T-helper 1 cell treated with Interleukin-12 subunit alpha and Interleukin-12 subunit beta and Interleukin-4 antibody, amounts not matched to agents 30 ng/mL and 1 ng/mL, for 36 hours (primary cell): ENCODE results near the gene CARD9. TPM values are rescaled to one million over a fixed set of nuclear protein-coding genes. Genes with fewer than 3 reads are reported as not detected.

Experiments used
- intact Hi-C: fragments of 100-400 bp; cut with micrococcal nuclease; formaldehyde crosslinking; loops from one replicate; pipeline ENCODE4 v1.15.1; 2024
- total RNA-seq: library from RNA; stranded (reverse); gene quantifications from 2 replicates; pipeline ENCODE4 v1.2.3, GENCODE V29; 2022

Gene CARD9, protein sequence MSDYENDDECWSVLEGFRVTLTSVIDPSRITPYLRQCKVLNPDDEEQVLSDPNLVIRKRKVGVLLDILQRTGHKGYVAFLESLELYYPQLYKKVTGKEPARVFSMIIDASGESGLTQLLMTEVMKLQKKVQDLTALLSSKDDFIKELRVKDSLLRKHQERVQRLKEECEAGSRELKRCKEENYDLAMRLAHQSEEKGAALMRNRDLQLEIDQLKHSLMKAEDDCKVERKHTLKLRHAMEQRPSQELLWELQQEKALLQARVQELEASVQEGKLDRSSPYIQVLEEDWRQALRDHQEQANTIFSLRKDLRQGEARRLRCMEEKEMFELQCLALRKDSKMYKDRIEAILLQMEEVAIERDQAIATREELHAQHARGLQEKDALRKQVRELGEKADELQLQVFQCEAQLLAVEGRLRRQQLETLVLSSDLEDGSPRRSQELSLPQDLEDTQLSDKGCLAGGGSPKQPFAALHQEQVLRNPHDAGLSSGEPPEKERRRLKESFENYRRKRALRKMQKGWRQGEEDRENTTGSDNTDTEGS
- total RNA-seq = 1.3 and 1.6 TPM in 2 replicates

GRCh38 chr9:136373300-136374182, at the start of gene CARD9:
CARD9 (minus strand) TSS chr9:136373669; CDS start chr9:136372078, 1,591 bp downstream.
- intact Hi-C loops = no loop called here

DNA sequence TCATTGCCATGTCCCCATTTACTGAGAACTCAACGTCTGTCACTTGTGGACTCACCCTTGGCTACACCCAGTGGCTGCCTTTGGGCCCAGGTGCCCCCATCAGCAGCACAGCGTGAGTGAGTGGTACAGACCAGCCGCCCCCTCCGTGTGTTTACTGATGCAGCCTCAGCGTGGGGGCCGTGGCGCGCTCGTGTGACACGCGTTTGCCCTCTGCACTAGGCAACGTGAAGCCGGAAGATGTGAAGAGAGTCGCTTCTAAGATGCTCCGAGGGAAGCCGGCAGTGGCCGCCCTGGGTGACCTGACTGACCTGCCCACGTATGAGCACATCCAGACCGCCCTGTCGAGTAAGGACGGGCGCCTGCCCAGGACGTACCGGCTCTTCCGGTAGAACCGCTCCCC, 49.4 kb upstream of the CARD9 start:
- intact Hi-C loops = no loop called here

- intact Hi-C loops = no loop called here
Measured at GRCh38 chr9:136421791-136422190, 48.3 kb upstream of the CARD9 start.

DNA sequence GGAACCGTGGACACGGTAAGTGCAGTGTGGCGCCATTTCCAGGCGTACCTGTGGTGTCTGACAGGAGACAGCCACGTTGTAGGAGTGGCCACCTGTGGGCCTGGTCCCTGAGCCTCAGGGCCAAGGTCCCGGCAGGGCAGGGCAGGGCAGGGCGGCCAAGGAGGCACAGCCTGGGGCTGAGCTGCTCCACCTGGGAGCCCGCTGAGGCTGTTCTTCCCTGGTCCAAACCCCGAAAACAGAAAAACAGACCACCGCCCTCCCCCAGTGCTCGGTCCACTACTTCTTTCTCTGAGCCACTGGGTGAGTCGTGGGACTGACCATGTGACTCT, 45.6 kb upstream of the CARD9 start:
- intact Hi-C loops = no loop called here

DNA sequence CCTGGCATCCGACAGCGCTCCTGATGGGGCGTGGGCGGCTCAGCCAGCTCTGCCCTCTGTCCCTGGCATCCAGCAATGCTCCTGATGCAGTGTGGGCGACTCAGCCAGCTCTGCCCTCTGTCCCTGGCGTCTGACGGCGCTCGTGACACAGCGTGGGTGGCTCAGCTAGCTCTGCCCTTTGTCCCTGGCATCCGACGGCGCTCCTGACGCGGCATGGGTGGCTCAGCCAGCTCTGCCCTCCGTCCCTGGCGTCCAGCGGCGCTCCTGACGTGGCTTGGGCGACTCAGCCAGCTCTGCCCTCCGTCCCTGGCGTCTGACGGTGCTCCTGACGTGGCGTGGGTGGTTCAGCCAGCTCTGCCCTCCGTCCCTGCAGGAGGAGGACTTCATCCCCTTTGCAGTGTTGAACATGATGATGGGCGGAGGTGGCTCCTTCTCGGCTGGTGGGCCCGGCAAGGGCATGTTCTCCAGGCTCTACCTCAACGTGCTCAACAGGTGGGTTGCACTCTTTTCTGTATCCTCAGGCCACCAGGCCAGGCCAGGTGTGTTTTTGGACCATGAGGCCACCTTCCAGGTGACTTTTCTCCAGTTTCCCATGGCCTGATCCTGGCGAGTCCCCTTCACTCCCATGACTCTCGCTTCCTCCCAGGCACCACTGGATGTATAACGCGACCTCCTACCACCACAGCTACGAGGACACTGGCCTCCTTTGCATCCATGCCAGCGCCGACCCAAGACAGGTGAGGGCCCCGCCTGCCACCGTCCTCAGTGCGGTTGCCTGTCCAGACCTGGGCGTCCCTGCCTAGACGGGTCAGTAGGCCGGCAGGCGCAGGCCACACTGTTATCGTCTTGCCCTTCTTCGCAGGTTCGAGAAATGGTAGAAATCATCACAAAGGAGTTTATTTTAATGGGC, 45.0 kb upstream of the CARD9 start:
- intact Hi-C loops = no loop called here

GRCh38 chr9:136416914-136417313, 43.4 kb upstream of the CARD9 start:
- intact Hi-C loops = no loop called here

GRCh38 chr9:136416427-136416826, 43.0 kb upstream of the CARD9 start:
- intact Hi-C loops = no loop called here

DNA sequence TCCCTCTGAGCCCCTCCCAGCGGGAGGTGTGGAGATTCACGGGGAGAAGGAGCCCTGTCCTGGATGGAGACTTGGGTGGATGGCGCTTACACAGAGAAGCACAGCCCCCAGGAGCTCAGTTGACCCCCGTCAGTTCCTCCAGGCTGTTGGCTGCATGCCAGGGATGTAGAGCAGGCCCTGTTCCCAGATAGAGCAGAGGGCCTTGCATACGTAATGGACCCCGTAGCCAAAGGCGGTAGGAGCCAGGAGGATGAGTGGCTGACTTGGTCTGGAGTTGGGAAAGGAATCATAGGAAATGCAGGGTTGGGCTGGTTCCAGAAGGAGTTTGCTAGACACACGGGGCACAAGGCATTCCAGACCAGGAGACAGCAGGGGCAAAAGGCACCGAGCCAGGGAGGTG, 39.5 kb upstream of the CARD9 start:
- intact Hi-C loops = no loop called here

DNA sequence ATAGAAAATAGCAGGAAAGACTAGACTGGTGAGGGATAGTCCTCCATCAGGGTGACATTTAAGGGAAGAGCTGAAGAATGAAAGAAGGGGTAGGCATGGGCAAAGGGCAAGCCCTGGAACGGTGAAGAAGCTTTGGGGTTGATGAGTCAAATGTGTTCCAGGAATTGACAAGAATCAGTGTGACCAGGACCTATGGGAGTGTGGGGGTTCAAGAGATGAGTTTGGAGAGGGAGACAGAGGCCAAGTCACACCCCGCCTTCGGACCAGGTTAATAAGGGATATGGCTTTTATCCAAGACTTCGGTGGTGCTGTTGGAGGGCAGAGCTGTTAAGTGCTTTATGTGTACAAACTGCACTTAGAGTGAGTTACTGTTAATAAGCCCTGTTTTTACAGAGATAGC, 37.9 kb upstream of the CARD9 start:
- intact Hi-C loops = loop anchor here (2.0 kb wide), 1 partner anchor 27 kb away; the partner anchor contains the start of gene INPP5E

DNA sequence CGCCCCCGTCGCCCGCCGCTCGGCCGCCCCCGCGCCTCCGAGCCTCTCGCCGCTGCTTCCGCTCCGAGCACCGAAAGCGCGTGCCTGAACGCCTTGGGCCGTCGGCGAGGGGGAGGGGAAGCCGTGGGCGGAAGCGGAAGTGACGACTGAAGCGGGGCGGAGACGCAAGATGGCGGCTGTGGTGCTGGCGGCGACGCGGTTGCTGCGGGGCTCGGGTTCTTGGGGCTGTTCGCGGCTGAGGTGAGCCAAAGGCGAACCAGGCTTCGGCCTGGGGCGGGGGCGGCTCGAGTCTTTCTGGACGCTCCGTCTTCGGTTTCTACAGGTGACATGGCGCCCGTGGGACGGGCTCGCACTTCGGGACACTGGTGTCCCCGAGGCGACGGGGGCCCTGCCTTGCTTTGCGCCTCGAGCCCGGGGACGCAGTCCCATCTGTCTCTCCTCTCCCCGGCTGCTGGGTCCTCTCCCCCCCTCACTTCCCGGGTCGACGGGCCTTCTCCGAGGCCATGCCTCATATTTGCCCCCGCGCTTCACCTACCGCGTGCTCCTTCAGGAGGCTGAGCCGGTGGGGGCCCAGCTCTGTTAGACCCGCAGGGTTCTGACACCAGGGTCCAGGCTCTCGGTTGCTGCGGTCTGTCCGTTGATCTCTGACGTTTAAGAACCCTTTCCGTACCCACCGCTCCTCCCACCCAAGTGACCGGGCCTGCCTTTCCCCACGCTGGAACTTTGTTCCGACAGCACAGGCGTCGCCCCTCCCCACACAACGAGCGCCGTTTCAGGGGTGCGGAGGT, 37.2 kb upstream of the CARD9 start, which contains the start of the genes ENTR1 and PMPCA:
Gene ENTR1, minus strand, starts transcription at position 115 of the 788 bp plus-strand sequence. CDS start 217 bp downstream, outside the sequence.
Gene PMPCA, plus strand, starts transcription at position 159 of the 788 bp plus-strand sequence. Its CDS starts 11 bp downstream, at position 170.
- intact Hi-C loops = loop anchor here (1.0 to 2.0 kb wide), 3 partner anchors 10 to 47 kb away; partner anchors contain the start of genes DNLZ, INPP5E and SNAPC4

DNA sequence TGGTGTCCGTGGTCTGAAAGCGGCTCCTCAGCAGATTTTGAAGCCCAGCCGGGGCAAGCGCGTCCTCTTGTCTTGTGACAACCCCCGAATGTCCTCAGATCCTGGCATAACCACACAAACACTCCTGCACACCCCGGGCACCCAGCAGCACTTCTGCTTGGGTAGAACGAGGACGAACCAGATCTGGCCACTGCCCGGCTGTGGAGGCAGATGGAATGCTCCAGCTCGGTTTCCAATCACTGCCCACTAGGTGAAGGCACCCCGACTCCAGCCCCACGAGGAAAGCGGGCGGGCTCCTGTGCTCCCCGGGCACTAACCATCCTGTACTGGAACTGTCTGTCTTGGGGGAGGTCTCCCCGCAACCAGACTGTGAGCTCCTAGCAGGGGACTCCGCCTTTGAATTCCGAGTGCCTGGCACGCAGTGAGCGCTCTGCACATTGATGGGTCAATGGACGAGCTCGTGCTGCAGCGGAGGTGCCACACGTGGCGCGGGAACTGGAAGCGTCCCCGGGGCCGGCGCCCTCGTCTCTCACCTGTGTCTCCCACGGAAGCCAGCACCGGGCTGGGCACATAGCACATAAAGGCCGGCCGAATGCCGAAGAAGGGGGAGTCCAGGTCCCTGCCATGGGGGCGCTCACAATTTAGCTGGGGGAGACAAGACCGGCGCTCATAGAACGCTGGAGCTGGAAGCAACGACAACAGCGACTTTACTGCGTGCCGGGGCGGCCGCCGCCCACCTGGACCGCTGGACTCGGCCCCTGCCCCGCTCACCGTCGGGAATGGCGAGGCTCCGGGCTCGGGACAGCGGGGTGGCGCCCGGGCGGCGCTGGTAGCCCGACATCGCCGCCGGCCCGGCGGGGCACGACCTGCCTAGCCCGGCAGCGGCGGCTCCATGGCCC, 36.3 kb upstream of the CARD9 start:
- intact Hi-C loops = loop anchor here (1.0 to 10.0 kb wide), 4 partner anchors 10 to 445 kb away; partner anchors contain the start of genes DNLZ, INPP5E, SNAPC4 and UBAC1

DNA sequence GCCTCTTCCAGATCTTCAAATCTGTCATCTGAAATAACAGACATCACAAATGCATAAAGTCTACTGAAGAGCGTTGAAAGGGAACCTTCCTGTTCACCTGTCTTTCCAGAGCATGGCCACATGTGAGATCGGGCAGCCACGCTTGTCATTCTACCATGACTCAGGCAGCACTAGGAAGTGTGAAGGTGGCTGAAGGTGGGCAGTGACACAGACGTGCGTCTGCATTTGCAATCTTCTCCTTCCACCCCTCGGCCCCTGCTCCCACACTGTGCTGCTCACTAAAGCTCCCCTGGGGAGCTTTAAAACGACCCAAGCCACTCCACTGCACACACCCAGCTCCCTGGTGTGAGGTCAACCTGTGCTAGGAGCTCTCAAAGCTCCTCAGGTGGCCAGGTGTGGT, 34.4 kb upstream of the CARD9 start:
- intact Hi-C loops = loop anchor here (10.0 kb wide), 1 partner anchor 443 kb away; the partner anchor contains the start of gene UBAC1

- intact Hi-C loops = loop anchor here (10.0 kb wide), 1 partner anchor 442 kb away; the partner anchor contains the start of gene UBAC1
Measured at GRCh38 chr9:136407061-136407460, 33.6 kb upstream of the CARD9 start.

- intact Hi-C loops = loop anchor here (10.0 kb wide), 1 partner anchor 441 kb away; the partner anchor contains the start of gene UBAC1
Measured at GRCh38 chr9:136405904-136406303, 32.4 kb upstream of the CARD9 start.

DNA sequence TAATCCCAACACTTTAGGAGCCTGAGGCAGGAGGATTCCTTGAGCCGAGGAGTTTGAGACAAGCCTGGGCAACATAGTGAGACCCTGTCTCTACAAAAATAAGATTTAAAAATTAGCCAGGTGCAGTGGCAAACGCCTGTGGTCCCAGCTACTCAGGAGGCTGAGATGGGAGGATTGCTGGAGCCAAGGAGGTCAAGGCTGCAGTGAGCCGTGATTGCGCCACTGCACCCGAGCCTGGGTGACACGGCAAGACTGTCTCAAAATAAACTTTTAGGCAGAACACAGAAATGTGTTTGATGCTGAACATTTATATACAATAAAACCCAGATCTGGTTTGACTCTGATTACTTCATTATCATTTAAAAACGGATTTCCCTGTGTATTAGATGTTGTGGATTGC, 32.0 kb upstream of the CARD9 start:
- intact Hi-C loops = loop anchor here (10.0 kb wide), 1 partner anchor 441 kb away; the partner anchor contains the start of gene UBAC1

DNA sequence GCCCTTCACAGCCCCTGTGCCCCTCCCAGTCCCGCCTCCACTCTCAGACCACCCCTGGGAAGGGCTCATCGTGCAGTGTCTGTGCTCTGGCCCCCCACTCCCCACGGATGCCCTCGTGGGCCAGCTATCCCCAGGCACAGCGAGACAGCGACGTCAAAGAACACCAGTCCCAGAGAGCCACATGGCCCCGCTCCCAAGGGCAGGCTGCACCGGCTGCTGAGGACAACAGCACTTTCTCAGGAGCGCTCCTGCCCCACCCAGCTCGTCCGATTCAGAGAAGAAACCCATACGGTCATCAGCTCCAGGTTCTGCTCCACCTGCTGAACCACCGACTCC, 31.3 kb upstream of the CARD9 start:
- intact Hi-C loops = loop anchor here (1.0 to 10.0 kb wide), 4 partner anchors 78 to 498 kb away; partner anchors contain the start of genes CAMSAP1 and UBAC1

GRCh38 chr9:136403915-136404800, 30.7 kb upstream of the CARD9 start:
- intact Hi-C loops = loop anchor here (1.0 to 10.0 kb wide), 6 partner anchors 19 to 498 kb away; partner anchors contain the start of genes CAMSAP1, INPP5E and UBAC1
